Measurements from ENCODE around the gene PALLD. TPM values are rescaled to one million over a fixed set of nuclear protein-coding genes. Genes with fewer than 3 reads are reported as not detected.

Gene PALLD
- total RNA-seq, 4 donors from 2014 or later, result 266 to 761 (median 441) TPM

GRCh38 chr4:168817370-168817769 is 320.5 kb downstream of the PALLD start:
- H3K4me3 ChIP-seq, result peak overlapping the region in 1 of 2 donors; percentile 17
- H3K4me1 ChIP-seq, result no peaks in the 10 kb centered on the region
- H3K36me3 ChIP-seq, result no peaks in the 10 kb centered on the region
- intact Hi-C loops (cut with DNase I; ENCODE audit: low total_unique reads), result loop anchor here (10.0 kb wide), 1 partner anchor 103 kb away; no protein-coding TSS in a partner anchor
- no peaks in the 10 kb centered on the region for H3K9me3 ChIP-seq
- no peak for DNase-seq
- H3K27me3 ChIP-seq, result no peaks in the 10 kb centered on the region
- TF ChIP-seq CTCF (IDR thresholded peaks at IDR 0.05) (no peak), POLR2A (IDR thresholded peaks at IDR 0.05) (no peak)
- peak overlapping the region; percentile 89 to 92 for H3K27ac ChIP-seq

DNA sequence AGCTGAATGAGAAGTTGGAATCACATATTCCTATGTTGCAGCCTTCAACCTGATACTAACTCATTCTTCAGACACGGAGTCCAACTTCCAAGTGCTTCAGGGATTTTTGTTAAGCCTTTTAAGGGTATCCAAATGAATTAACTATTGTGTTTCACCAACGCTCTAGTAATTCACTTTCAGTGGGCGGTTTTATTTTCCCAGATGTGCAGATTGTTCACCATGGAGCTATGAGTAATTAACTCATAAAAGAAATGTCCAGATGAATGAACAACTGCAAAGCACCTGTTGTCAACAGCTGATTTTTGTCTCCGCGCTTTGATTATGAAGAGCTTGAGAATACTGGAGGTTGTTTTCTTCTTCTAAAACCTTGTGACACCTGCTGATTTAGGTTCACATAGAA is 325.6 kb downstream of the PALLD start:
- intact Hi-C loops (cut with DNase I; ENCODE audit: low total_unique reads), result no loop called here
- no peaks in the 10 kb centered on the region for H3K36me3 ChIP-seq
- no peaks in the 10 kb centered on the region for H3K9me3 ChIP-seq
- no peak for DNase-seq
- TF ChIP-seq POLR2A (IDR thresholded peaks at IDR 0.05) (no peak), CTCF (IDR thresholded peaks at IDR 0.05) (no peak)
- H3K4me1 ChIP-seq, result no peaks in the 10 kb centered on the region
- H3K4me3 ChIP-seq, result no peak overlapping the region
- H3K27me3 ChIP-seq, result no peaks in the 10 kb centered on the region
- peak overlapping the region; percentile 50 to 60 for H3K27ac ChIP-seq

GRCh38 chr4:168825975-168826374 is 329.1 kb downstream of the PALLD start:
- DNase-seq, result no peak
- no peaks in the 10 kb centered on the region for H3K27me3 ChIP-seq
- no peaks in the 10 kb centered on the region for H3K4me1 ChIP-seq
- no peak overlapping the region for H3K4me3 ChIP-seq
- TF ChIP-seq CTCF (IDR thresholded peaks at IDR 0.05) (no peak), POLR2A (IDR thresholded peaks at IDR 0.05) (no peak)
- no peaks in the 10 kb centered on the region for H3K36me3 ChIP-seq
- H3K27ac ChIP-seq, result peak overlapping the region; percentile 26 to 30
- intact Hi-C loops (cut with DNase I; ENCODE audit: low total_unique reads), result no loop called here
- H3K9me3 ChIP-seq, result no peaks in the 10 kb centered on the region

GRCh38 chr4:168826620-168827019 is 329.8 kb downstream of the PALLD start:
- H3K27me3 ChIP-seq, result no peaks in the 10 kb centered on the region
- TF ChIP-seq CTCF (IDR thresholded peaks at IDR 0.05), result no peak
- no peak for TF ChIP-seq POLR2A (IDR thresholded peaks at IDR 0.05)
- H3K4me3 ChIP-seq, result no peak overlapping the region
- DNase-seq, result no peak
- no peaks in the 10 kb centered on the region for H3K9me3 ChIP-seq
- intact Hi-C loops (cut with DNase I; ENCODE audit: low total_unique reads), result no loop called here
- peak overlapping the region; percentile 44 to 98 for H3K27ac ChIP-seq
- H3K4me1 ChIP-seq, result no peaks in the 10 kb centered on the region
- no peaks in the 10 kb centered on the region for H3K36me3 ChIP-seq

DNA sequence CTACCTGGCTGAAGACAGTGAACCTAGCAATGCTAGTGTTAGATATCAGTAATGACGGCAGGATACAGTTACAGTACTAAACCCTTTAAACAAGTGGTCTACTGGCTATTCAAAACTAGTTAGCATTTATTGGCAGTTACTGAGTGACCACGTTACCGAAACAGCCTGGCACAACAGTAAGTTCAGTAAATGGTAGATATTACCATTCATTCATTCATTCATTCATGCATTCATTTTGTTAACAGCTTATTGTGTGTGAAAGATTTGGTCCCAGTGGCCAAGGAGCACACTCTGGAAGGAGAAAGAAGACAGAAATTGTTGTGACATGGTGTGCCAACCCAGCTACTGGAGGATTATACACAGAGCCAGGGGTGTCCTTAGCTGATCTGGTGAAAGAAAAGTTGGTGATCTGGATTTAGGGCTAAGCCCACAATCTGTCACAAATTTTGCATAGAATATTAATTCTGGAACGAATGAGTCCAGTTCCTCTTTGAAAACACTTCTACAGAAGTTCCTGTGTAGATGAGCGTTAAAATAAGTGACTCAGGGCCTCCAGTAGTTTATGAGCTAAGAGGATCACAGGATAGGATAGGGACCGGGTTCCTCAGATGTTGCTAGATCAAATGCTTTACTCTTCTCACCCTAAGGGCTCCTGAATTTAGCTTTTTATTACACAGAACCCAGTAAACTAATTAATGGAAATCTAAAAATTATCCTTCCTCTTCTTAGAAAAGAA is 334.1 kb downstream of the PALLD start:
- no peaks in the 10 kb centered on the region for H3K4me1 ChIP-seq
- TF ChIP-seq POLR2A (IDR thresholded peaks at IDR 0.05) (no peak), CTCF (IDR thresholded peaks at IDR 0.05) (no peak)
- DNase-seq, result no peak
- H3K9me3 ChIP-seq, result no peaks in the 10 kb centered on the region
- H3K27ac ChIP-seq, result peak overlapping the region; percentile 98 to 99
- intact Hi-C loops (cut with DNase I; ENCODE audit: low total_unique reads), result loop anchor here (5.0 to 10.0 kb wide), 2 partner anchors 64 to 196 kb away; no protein-coding TSS in a partner anchor
- H3K36me3 ChIP-seq, result no peaks in the 10 kb centered on the region
- no peaks in the 10 kb centered on the region for H3K27me3 ChIP-seq
- peak overlapping the region; percentile 62 to 98 for H3K4me3 ChIP-seq
